Measurements from ENCODE around the gene PTPRG.

DNA sequence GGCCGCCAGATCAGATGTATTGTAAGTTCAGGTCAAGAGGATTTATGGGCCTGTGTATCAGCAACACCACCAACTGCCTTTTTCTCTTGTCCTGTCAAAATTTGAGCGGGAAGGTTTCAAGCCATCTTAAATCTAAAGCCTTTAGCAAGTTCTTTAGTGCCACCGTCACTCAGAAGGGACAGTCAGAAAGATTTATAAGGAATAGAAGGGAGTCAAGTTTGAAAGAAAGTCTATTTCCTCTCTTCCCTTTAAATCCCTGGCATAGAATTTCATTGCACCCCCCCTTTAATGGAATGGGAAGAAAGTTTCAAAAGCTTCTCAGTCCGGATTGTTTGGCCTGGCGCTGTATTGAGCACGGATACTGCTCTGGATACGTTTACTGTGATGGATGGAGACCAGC lies 452.6 kb downstream of the PTPRG start:
- TF ChIP-seq EZH2 (IDR thresholded peaks at IDR 0.05; ENCODE audit: borderline replicate concordance, control insufficient read depth, low read depth, low read length) (no peak), NKRF (conservative IDR thresholded peaks at IDR 0.05) (no peak), SIN3A (IDR thresholded peaks at IDR 0.05; ENCODE audit: low read depth, low read length) (no peak), POLR2A (IDR thresholded peaks at IDR 0.05; ENCODE audit: low read depth, low read length) (no peak), ESRRA (IDR thresholded peaks at IDR 0.05; ENCODE audit: low read length) (no peak), JUNB (IDR thresholded peaks at IDR 0.05) (no peak), SUZ12 (IDR thresholded peaks at IDR 0.05; ENCODE audit: unreplicated experiment) (no peak)
- TF ChIP-seq, protein P1, sequence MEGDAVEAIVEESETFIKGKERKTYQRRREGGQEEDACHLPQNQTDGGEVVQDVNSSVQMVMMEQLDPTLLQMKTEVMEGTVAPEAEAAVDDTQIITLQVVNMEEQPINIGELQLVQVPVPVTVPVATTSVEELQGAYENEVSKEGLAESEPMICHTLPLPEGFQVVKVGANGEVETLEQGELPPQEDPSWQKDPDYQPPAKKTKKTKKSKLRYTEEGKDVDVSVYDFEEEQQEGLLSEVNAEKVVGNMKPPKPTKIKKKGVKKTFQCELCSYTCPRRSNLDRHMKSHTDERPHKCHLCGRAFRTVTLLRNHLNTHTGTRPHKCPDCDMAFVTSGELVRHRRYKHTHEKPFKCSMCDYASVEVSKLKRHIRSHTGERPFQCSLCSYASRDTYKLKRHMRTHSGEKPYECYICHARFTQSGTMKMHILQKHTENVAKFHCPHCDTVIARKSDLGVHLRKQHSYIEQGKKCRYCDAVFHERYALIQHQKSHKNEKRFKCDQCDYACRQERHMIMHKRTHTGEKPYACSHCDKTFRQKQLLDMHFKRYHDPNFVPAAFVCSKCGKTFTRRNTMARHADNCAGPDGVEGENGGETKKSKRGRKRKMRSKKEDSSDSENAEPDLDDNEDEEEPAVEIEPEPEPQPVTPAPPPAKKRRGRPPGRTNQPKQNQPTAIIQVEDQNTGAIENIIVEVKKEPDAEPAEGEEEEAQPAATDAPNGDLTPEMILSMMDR (IDR thresholded peaks at IDR 0.05 in 2 of 3, conservative IDR thresholded peaks at IDR 0.05 in 1 of 3; ENCODE audit: control insufficient read depth in 2 of 3, extremely low read depth in 1 of 3, insufficient read depth in 1 of 3, low read depth in 3 of 3, low read length in 3 of 3), result no peak
